DND-41 (cell line): Measurements from ENCODE around the gene TRIOBP.

Source experiments
- ATAC-seq: fragments of 200-7000 bp; cut with Tn5 transposase; 3 replicates; pipeline ENCODE4 v1.9.1; 2021; ENCODE audit warnings: low read depth; ENCODE audit not compliant: insufficient read depth
- DNase-seq: peaks from one replicate; pipeline ENCODE4 v3.0.0-alpha.2; 2020
- H2AFZ ChIP-seq: 2 replicates; pipeline ENCODE4 v1.6.0; 2012; ENCODE audit warnings: low read depth, low read length
- H3K27ac ChIP-seq: 2 replicates; pipeline ENCODE4 v1.5.1; 2012; ENCODE audit warnings: low read length, inconsistent platforms
- H3K27me3 ChIP-seq: fragments of 200-600 bp; sonication (generic); 2 replicates; pipeline ENCODE4 v1.6.0; 2012; ENCODE audit warnings: low read length, mild to moderate bottlenecking, inconsistent platforms; ENCODE audit not compliant: insufficient read depth, poor library complexity
- H3K36me3 ChIP-seq: 2 replicates; pipeline ENCODE4 v1.5.1; 2012; ENCODE audit warnings: low read length, inconsistent platforms; ENCODE audit not compliant: insufficient read depth
- H3K4me1 ChIP-seq: 2 replicates; pipeline ENCODE4 v1.5.1; 2012; ENCODE audit warnings: mild to moderate bottlenecking, low read length; ENCODE audit not compliant: insufficient read depth
- H3K4me2 ChIP-seq: 2 replicates; pipeline ENCODE4 v1.6.0; 2012; ENCODE audit warnings: mild to moderate bottlenecking, moderate library complexity, low read length, inconsistent platforms; ENCODE audit not compliant: insufficient read depth
- H3K4me3 ChIP-seq, 2 experiments: fragments of 200-600 bp in 1 of 2; shearing (Covaris generic) in 1 of 2; 2 replicates each; pipeline ENCODE4 v1.5.1; 2012 to 2016; ENCODE audit warnings: inconsistent platforms in 2 of 2, low read length in 2 of 2, mild to moderate bottlenecking in 2 of 2, low read depth in 1 of 2, moderate library complexity in 1 of 2
- H3K79me2 ChIP-seq: 2 replicates; pipeline ENCODE4 v1.6.0; 2012; ENCODE audit warnings: low read length, inconsistent platforms; ENCODE audit not compliant: insufficient read depth
- H3K9ac ChIP-seq: 2 replicates; pipeline ENCODE4 v1.6.0; 2012; ENCODE audit warnings: low read depth, mild to moderate bottlenecking, inconsistent platforms, low read length, moderate library complexity
- H3K9me3 ChIP-seq: 2 replicates; pipeline ENCODE4 v1.5.1; 2012; ENCODE audit warnings: low read length, moderate library complexity, mild to moderate bottlenecking, inconsistent platforms; ENCODE audit not compliant: insufficient read depth, severe bottlenecking
- H4K20me1 ChIP-seq: 2 replicates; pipeline ENCODE4 v1.6.0; 2012; ENCODE audit warnings: low read length; ENCODE audit not compliant: insufficient read depth
- CTCF ChIP-seq: IDR thresholded peaks from 2 replicates; pipeline ENCODE4 v1.5.1; 2012; ENCODE audit warnings: borderline replicate concordance, low read length, moderate library complexity, mild to moderate bottlenecking; ENCODE audit not compliant: poor library complexity, severe bottlenecking; ENCODE audit errors: extremely low read depth
- EZH2 ChIP-seq: IDR thresholded peaks from 3 replicates; pipeline ENCODE4 v1.6.1; 2012; ENCODE audit warnings: borderline replicate concordance, low read depth, mild to moderate bottlenecking, moderate library complexity, low read length, inconsistent platforms; ENCODE audit not compliant: severe bottlenecking

Gene TRIOBP

GRCh38 chr22:37747080-37747714 lies 50.3 kb downstream of the TRIOBP start:
- ATAC-seq (no peak), DNase-seq (no peak)
- Histone ChIP-seq H3K27me3 (no peaks in the 10 kb centered on the region), H3K27ac (peak overlapping the region; percentile 91), H3K36me3 (peaks cover 31% of the 10 kb centered on the region), H3K4me3 (peak overlapping the region; percentile 85 to 97), H3K79me2 (peaks cover 67% of the 10 kb centered on the region), H3K4me1 (peaks cover 34% of the 10 kb centered on the region), H3K9me3 (no peaks in the 10 kb centered on the region), H3K9ac (peak overlapping the region; percentile 99), H2AFZ (no peak overlapping the region), H3K4me2 (peak overlapping the region; percentile 73), H4K20me1 (peaks cover 44% of the 10 kb centered on the region)
- TF ChIP-seq EZH2 (no peak), CTCF (no peak)

GRCh38 chr22:37747715-37748100 lies 50.9 kb downstream of the TRIOBP start:
- DNase-seq = no peak
- Histone ChIP-seq H3K9me3 (no peaks in the 10 kb centered on the region), H3K4me3 (peak overlapping the region in 1 of 2 experiments; percentile 97; a peak in 3 of 4 replicates), H3K27ac (peak overlapping the region; percentile 41), H2AFZ (no peak overlapping the region), H3K9ac (peak overlapping the region; percentile 99), H3K79me2 (peaks cover 68% of the 10 kb centered on the region), H3K4me2 (peak overlapping the region; percentile 73), H4K20me1 (peaks cover 49% of the 10 kb centered on the region), H3K36me3 (peaks cover 36% of the 10 kb centered on the region), H3K27me3 (no peaks in the 10 kb centered on the region), H3K4me1 (peaks cover 34% of the 10 kb centered on the region)
- TF ChIP-seq EZH2 = no peak
- no peak for TF ChIP-seq CTCF
- no peak for ATAC-seq

GRCh38 chr22:37748659-37749058 lies 51.8 kb downstream of the TRIOBP start:
- H3K4me2 ChIP-seq = peak overlapping the region; percentile 73
- peaks cover 70% of the 10 kb centered on the region for H3K79me2 ChIP-seq
- TF ChIP-seq EZH2 (no peak), CTCF (no peak)
- H3K4me1 ChIP-seq = peaks cover 34% of the 10 kb centered on the region
- no peaks in the 10 kb centered on the region for H3K9me3 ChIP-seq
- H4K20me1 ChIP-seq = peaks cover 52% of the 10 kb centered on the region
- H3K27me3 ChIP-seq = no peaks in the 10 kb centered on the region
- H2AFZ ChIP-seq = no peak overlapping the region
- peaks cover 44% of the 10 kb centered on the region for H3K36me3 ChIP-seq
- ATAC-seq (no peak), DNase-seq (no peak)
- peak overlapping the region; percentile 99; the same call in 1 of the 2 replicates for H3K9ac ChIP-seq
- H3K27ac ChIP-seq = no peak overlapping the region
- H3K4me3 ChIP-seq = no peak overlapping the region
